NCI-H446 treated with DMSO at 0.1 percent for 48 hours (cell line): Measurements from ENCODE around the gene TMEM120B.
"Not testable (repeated sequence)": the region's sequence is repeated elsewhere in the genome, so short reads cannot be mapped to it uniquely, and the experiment has no call there.

Experiments
- DNase-seq: peaks from one replicate; lab custom pipeline; 2025; lab: John Stamatoyannopoulos, UW

Gene TMEM120B

GRCh38 chr12:121775501-121775900, 62.9 kb downstream of the TMEM120B start:
- DNase-seq, result no peak

- DNase-seq, result no peak
Observed at GRCh38 chr12:121776190-121777098, 63.9 kb downstream of the TMEM120B start.

- no peak for DNase-seq
Observed at GRCh38 chr12:121778567-121779421, 66.2 kb downstream of the TMEM120B start.

- DNase-seq, result no peak
Observed at GRCh38 chr12:121779422-121779895, 66.9 kb downstream of the TMEM120B start.

GRCh38 chr12:121780429-121780828, 67.9 kb downstream of the TMEM120B start:
- no peak for DNase-seq

- DNase-seq, result no peak
Observed at GRCh38 chr12:121781484-121781997, 69.0 kb downstream of the TMEM120B start.

GRCh38 chr12:121781998-121782979, 69.7 kb downstream of the TMEM120B start:
- no peak for DNase-seq

GRCh38 chr12:121783766-121784165, 71.2 kb downstream of the TMEM120B start:
- no peak for DNase-seq

GRCh38 chr12:121784460-121784859, 71.9 kb downstream of the TMEM120B start:
- no peak for DNase-seq

GRCh38 chr12:121786440-121786825, 73.9 kb downstream of the TMEM120B start:
- DNase-seq, result no peak

- no peak for DNase-seq
Observed at GRCh38 chr12:121787063-121788025, 74.8 kb downstream of the TMEM120B start.

- DNase-seq, result no peak
Observed at GRCh38 chr12:121788176-121788818, 75.7 kb downstream of the TMEM120B start.

- DNase-seq, result no peak
Observed at GRCh38 chr12:121789233-121789781, 76.8 kb downstream of the TMEM120B start.

- no peak for DNase-seq
Observed at GRCh38 chr12:121789800-121790728, 77.5 kb downstream of the TMEM120B start.

- not testable (repeated sequence) for DNase-seq
Observed at GRCh38 chr12:121790785-121791184, 78.2 kb downstream of the TMEM120B start.

- no peak for DNase-seq
Observed at GRCh38 chr12:121791671-121792551, 79.4 kb downstream of the TMEM120B start.
